MCF 10A (cell line): ENCODE results near the gene JAM2. TPM values are rescaled to one million over a fixed set of nuclear protein-coding genes. Genes with fewer than 3 reads are reported as not detected.

ENCODE experiments used
- BruUV-seq: library from RNA; stranded (reverse); fragments of 400-500 nt; replicated peaks from 2 replicates; lab custom pipeline; 2021; lab: Mats Ljungman, UMichigan
- CTCF ChIA-PET: fragments of 300-600 bp; sonication (Branson Sonifier 250); formaldehyde crosslinking; extraction: SDS; loops from one replicate; lab custom pipeline; 2021; ENCODE audit warnings: antibody characterized with exemption, inconsistent platforms; lab: Yijun Ruan, JAX
- POLR2A ChIA-PET: fragments of 300-600, 350-650 bp; sonication (Branson Sonifier 250); formaldehyde crosslinking; extraction: SDS; loops from one replicate; lab custom pipeline; 2020; ENCODE audit warnings: antibody characterized with exemption, inconsistent platforms; lab: Yijun Ruan, JAX
- DNase-seq: peaks from one replicate; pipeline ENCODE4 v3.0.0-alpha.2; 2018; ENCODE audit not compliant: unreplicated experiment
- H3K27ac Mint-ChIP-seq: one replicate; pipeline ENCODE4 v1.8.0; 2022; ENCODE audit warnings: mild to moderate bottlenecking, low read depth, mixed read lengths; ENCODE audit not compliant: unreplicated experiment
- H3K27me3 Mint-ChIP-seq: one replicate; pipeline ENCODE4 v1.8.0; 2022; ENCODE audit warnings: mixed read lengths; ENCODE audit not compliant: insufficient read depth, unreplicated experiment
- H3K36me3 Mint-ChIP-seq: one replicate; pipeline ENCODE4 v1.8.0; 2022; ENCODE audit warnings: mild to moderate bottlenecking, moderate library complexity, mixed read lengths; ENCODE audit not compliant: insufficient read depth, unreplicated experiment
- H3K4me1 Mint-ChIP-seq: one replicate; pipeline ENCODE4 v1.8.0; 2022; ENCODE audit warnings: mixed read lengths; ENCODE audit not compliant: insufficient read depth, unreplicated experiment
- H3K4me3 Mint-ChIP-seq: one replicate; pipeline ENCODE4 v1.8.0; 2022; ENCODE audit warnings: mild to moderate bottlenecking, moderate library complexity, mixed read lengths; ENCODE audit not compliant: unreplicated experiment
- H3K9me3 Mint-ChIP-seq: one replicate; pipeline ENCODE4 v1.8.0; 2022; ENCODE audit warnings: mixed read lengths; ENCODE audit not compliant: unreplicated experiment
- intact Hi-C: fragments of 100-400 bp; cut with micrococcal nuclease; formaldehyde crosslinking; loops from 2 replicates; pipeline ENCODE4 v1.14.1; 2022
- total RNA-seq: library from RNA; stranded (reverse); gene quantifications from 2 replicates; pipeline ENCODE4 v1.2.3, GENCODE V29; 2022
- TF ChIP-seq, protein P1 (sequence below): fragments of 200-600 bp; IDR thresholded peaks from one replicate; pipeline ENCODE4 v1.8.0; 2022; ENCODE audit warnings: antibody characterized with exemption, mild to moderate bottlenecking; ENCODE audit not compliant: unreplicated experiment

JAM2 gene
- total RNA-seq, 1 experiment from 2014 or later, result 0.07 TPM

DNA sequence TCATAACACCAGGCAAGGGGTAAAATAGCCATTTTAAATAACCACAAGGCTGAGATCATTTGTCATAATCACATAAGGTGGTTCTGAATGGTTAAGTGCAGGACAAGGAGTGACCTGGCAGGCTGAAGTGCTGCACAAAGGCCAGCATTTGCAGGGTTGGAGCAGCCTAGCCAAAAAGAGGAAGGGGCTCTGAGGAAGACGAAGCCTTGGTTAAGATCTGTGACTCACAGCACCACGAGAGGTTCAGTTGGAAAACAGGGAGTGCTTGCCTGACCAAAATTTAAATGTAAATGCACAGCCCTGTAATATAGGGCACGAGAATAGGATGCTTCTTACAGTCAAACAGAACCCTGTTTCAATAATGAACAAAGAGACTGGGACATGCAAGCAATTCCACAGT lies 83.6 kb downstream of the JAM2 start:
- ChIA-PET POLR2A (interaction anchor here (0.9 kb wide), 1 partner anchor 10 kb away, joined by 3 read pairs; no protein-coding TSS in a partner anchor), CTCF (interaction anchor here (3.2 kb wide), 1 partner anchor 114 kb away, joined by 15 read pairs; the partner anchor contains the start of gene MRPL39)
- H3K4me3 Mint-ChIP-seq, result no peak overlapping the region
- no TSS peak for BruUV-seq
- H3K27me3 Mint-ChIP-seq, result no peaks in the 10 kb centered on the region
- TF ChIP-seq, protein P1, sequence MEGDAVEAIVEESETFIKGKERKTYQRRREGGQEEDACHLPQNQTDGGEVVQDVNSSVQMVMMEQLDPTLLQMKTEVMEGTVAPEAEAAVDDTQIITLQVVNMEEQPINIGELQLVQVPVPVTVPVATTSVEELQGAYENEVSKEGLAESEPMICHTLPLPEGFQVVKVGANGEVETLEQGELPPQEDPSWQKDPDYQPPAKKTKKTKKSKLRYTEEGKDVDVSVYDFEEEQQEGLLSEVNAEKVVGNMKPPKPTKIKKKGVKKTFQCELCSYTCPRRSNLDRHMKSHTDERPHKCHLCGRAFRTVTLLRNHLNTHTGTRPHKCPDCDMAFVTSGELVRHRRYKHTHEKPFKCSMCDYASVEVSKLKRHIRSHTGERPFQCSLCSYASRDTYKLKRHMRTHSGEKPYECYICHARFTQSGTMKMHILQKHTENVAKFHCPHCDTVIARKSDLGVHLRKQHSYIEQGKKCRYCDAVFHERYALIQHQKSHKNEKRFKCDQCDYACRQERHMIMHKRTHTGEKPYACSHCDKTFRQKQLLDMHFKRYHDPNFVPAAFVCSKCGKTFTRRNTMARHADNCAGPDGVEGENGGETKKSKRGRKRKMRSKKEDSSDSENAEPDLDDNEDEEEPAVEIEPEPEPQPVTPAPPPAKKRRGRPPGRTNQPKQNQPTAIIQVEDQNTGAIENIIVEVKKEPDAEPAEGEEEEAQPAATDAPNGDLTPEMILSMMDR, result no peak
- intact Hi-C loops, result no loop called here
- peaks cover 76% of the 10 kb centered on the region for H3K36me3 Mint-ChIP-seq
- no peak for DNase-seq
- no peaks in the 10 kb centered on the region for H3K9me3 Mint-ChIP-seq
- peaks cover 4% of the 10 kb centered on the region for H3K4me1 Mint-ChIP-seq
- no peak overlapping the region for H3K27ac Mint-ChIP-seq

DNA sequence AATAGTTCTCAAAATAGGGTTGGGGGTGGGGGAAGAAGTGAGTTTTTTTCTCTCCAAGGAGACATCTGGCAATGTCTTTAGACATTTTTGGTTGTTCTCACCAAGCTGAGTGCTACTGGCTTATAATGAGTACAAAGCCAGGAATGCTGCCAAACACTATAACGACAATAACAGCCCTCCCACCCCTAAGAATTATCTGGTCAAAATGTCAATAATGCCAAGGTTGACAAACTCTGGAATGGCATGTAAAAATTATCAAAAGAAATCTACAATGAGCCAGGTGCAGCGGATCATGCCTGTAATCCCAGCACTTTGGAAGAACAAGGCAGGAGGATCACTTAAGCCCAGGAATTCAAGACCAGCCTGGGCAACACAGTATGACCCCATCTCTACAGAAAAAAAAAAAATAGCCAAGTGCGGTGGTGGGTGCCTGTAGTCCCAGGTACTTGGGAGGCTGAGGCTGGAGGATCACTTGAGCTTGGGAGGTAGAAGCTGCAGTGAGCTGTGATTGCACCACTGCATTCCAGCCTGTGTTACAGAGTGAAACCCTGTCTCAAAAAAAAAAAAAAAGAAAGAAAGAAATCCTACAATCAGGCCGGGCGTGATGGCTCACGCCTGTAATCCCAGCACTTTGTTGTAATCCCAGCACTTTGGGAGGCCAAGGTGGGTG lies 93.2 kb downstream of the JAM2 start:
- H3K4me3 Mint-ChIP-seq, result peak overlapping the region; percentile 95
- ChIA-PET CTCF (interaction anchor here (0.6 to 3.6 kb wide), 2 partner anchors 124 to 1527 kb away, joined by 3 to 20 read pairs; no protein-coding TSS in a partner anchor), POLR2A (interaction anchor here (3.4 kb wide), 1 partner anchor 126 kb away, joined by 42 read pairs; the partner anchor contains the start of gene MRPL39)
- no peaks in the 10 kb centered on the region for H3K27me3 Mint-ChIP-seq
- BruUV-seq, result no TSS peak
- intact Hi-C loops, result no loop called here
- no peaks in the 10 kb centered on the region for H3K9me3 Mint-ChIP-seq
- DNase-seq, result no peak
- H3K36me3 Mint-ChIP-seq, result peaks cover 69% of the 10 kb centered on the region
- TF ChIP-seq, protein P1, result no peak
- H3K4me1 Mint-ChIP-seq, result no peaks in the 10 kb centered on the region
- H3K27ac Mint-ChIP-seq, result peak overlapping the region; percentile 51

DNA sequence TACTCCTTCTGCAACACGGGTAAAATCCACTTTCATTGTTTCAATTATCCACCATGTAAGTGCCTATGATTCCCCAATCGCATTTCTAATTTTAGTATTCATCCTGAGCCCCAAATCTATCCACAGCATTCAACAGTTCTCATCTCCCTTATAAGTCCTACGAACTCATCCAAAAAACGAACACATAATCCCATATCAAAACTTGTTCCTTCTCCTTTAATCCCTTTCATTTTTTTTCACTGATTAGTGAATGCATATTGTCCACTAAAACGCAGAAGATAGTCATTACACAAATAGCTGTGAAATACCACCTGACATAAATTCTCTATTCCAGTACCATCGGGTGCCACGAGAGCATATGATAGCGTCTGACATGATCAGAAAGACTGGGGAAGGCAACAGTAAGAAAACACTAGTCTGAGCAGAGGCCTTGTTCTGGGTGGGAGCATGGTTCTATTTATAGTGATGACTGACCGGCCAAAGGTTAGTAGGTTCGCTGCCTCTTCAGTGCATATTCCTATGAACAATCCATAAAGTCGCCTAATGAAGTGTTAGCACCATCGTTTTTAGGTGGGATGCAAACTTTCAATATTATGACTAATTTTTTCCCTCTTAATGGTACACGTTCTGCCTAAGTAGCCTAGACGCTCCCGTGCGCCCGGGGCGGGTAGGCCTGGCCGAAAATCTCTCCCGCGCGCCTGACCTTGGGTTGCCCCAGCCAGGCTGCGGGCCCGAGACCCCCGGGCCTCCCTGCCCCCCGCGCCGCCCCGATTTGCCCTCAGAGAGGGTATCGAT lies 95.0 kb downstream of the JAM2 start:
- DNase-seq, result peak; percentile 28
- no peaks in the 10 kb centered on the region for H3K4me1 Mint-ChIP-seq
- H3K27me3 Mint-ChIP-seq, result no peaks in the 10 kb centered on the region
- H3K36me3 Mint-ChIP-seq, result peaks cover 51% of the 10 kb centered on the region
- intact Hi-C loops, result loop anchor here (1.0 to 2.0 kb wide), 2 partner anchors 127 to 129 kb away; partner anchors contain the start of gene MRPL39
- TF ChIP-seq, protein P1, result no peak
- H3K4me3 Mint-ChIP-seq, result peak overlapping the region; percentile 95
- no peaks in the 10 kb centered on the region for H3K9me3 Mint-ChIP-seq
- ChIA-PET CTCF (interaction anchor here (0.7 to 3.6 kb wide), 7 partner anchors 16 to 1084 kb away, joined by 3 to 20 read pairs (median 3); no protein-coding TSS in a partner anchor), POLR2A (interaction anchor here (0.7 to 3.4 kb wide), 28 partner anchors 9 to 1644 kb away, joined by 3 to 42 read pairs (median 4); partner anchors contain the start of gene MRPL39)
- TSS peak; percentile 30 for BruUV-seq
- peak overlapping the region; percentile 100 for H3K27ac Mint-ChIP-seq

DNA sequence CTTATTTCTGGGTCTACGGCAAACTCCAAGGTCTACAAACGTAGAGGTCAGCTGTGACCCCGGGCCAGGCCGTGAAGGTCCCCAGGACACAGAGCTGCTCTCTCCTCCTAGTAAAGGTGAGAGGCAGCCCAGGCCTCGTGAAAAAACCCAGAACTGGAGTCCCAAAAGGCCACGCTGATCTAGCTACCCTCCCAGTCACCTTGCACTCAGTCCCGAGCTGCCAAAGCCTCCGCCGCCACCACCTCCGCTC lies 95.5 kb downstream of the JAM2 start:
- Mint-ChIP-seq H3K27me3 (no peaks in the 10 kb centered on the region), H3K4me3 (peak overlapping the region; percentile 95), H3K36me3 (peaks cover 46% of the 10 kb centered on the region), H3K27ac (peak overlapping the region; percentile 100), H3K4me1 (no peaks in the 10 kb centered on the region), H3K9me3 (no peaks in the 10 kb centered on the region)
- ChIA-PET CTCF (interaction anchor here (0.6 to 3.6 kb wide), 7 partner anchors 17 to 887 kb away, joined by 3 to 20 read pairs (median 3); no protein-coding TSS in a partner anchor), POLR2A (interaction anchor here (0.6 to 3.4 kb wide), 30 partner anchors 8 to 1645 kb away, joined by 3 to 42 read pairs (median 4); partner anchors contain the start of gene MRPL39)
- TF ChIP-seq, protein P1, result no peak
- DNase-seq, result no peak
- intact Hi-C loops, result loop anchor here (1.0 to 2.0 kb wide), 2 partner anchors 127 to 128 kb away; partner anchors contain the start of gene MRPL39
- no TSS peak for BruUV-seq
